Inflammatory macrophage treated with lipopolysaccharide for 4 hours (primary cell): ENCODE data around the gene ITIH3.

Experiments used
- DNase-seq: peaks from one replicate; pipeline ENCODE4 v3.0.0-alpha.2; 2020

ITIH3 gene

GRCh38 chr3:52779011-52779836 is 15.4 kb upstream of the ITIH3 start:
- peak; percentile 79 for DNase-seq

DNA sequence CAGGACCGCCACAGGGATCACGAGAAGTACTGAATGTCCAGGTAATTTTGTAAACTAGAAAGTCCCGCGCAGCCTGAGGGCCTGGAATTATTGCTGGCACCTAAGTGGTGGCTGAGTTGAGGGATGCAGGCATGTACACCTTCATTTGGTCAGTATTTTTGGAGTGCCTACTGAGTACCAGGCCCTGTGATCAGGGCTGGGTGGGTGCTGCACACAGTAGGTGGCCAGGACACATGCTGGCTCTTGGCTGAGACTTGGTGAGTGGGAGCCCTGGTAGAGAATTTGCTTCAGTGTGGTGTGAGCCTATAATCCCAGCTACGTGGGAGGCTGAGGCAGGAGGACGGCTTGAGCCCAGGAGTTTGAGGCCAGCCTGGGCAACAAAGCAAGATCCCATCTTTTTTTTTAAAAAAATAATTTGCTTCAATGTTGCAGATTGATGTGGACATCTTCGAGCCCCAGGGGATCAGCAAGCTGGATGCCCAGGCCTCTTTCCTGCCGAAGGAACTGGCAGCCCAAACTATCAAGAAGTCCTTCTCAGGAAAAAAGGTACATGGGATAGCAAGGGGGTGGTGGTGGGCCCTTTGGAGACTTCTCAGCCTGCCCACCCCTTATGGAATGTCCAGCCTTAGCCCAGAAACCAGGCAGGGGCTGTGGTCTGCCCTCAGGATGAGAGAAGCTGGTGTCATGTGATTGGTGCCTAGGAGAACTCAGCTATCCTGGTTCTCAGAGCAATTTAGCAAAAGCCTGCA is 14.6 kb upstream of the ITIH3 start:
- DNase-seq, result no peak

DNA sequence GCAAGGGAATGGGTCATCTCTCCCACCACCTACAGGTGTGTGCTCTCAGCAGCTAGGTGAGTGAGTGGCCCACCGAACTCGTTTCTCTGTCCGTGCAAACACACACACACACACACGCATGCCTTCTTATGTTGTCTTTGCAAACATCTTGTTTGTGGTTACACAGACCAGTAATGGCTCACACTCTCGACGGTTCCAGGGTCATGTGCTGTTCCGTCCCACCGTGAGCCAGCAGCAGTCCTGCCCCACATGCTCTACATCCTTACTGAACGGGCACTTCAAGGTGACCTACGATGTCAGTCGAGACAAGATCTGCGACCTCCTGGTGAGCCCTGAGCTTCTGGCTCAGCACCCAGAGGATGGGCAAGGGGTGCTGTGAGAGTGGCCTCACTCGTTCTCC is 12.9 kb upstream of the ITIH3 start:
- DNase-seq, result no peak

DNA sequence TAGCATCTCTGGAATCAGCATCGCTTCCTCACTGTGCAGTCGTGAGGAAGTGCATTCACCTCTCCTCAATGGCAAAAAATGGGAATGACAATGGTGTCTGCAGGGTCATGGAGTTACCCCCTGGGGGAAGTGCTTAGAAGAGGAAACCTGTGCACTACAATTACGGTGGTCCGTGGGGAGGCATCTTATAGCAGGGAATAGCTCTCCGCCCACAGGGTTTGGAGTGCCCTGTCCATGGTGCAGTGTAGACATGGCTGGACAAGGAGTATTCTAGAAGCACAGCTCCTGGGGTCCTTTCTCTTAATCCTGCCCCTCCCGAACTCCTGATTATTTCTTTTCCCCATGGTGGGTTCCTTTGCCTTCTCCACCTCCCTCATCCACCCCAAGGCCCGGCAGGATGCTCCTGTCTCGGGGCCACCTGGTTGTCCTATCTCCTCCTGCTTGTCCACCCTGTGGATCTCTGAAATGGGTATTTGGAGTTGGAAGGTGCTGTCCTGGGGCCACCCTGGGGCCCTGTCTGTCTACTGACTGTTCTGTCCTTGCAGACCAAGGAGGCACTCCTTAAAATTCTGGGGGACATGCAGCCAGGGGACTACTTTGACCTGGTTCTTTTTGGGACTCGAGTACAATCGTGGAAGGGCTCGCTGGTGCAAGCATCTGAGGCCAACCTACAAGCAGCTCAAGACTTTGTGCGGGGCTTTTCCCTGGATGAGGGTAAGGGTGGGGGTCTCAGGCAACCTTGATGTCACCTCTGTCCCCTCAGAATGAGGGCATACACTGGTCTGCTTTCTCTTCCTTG is 12.0 kb upstream of the ITIH3 start:
- no peak for DNase-seq

- no peak for DNase-seq
Observed at GRCh38 chr3:52783211-52783555, 11.4 kb upstream of the ITIH3 start.

DNA sequence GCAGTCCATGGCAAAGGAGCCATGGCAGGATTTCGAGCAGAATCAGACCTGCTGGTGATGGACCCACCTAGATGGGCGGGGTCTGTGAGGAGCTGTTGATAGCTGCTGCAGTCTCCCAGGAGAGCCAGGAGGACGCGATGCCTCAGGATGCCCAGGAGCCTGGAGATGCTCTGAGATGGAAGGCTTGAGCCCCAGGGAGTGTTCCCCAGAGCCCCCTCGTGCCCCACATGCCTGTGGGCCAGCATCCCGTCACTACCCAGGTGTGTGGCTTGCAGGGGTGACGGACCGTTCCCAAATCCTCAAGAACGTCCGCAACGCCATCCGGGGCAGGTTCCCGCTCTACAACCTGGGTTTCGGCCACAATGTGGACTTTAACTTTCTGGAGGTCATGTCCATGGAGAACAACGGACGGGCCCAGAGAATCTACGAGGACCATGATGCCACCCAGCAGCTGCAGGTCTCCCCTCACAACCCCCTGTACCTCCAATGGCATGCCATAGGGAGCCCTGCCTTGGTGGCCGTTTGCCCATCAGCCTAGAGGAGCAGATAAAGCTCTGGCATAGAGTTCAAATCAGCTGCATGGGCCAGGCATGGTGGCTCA is 10.5 kb upstream of the ITIH3 start:
- no peak for DNase-seq

DNA sequence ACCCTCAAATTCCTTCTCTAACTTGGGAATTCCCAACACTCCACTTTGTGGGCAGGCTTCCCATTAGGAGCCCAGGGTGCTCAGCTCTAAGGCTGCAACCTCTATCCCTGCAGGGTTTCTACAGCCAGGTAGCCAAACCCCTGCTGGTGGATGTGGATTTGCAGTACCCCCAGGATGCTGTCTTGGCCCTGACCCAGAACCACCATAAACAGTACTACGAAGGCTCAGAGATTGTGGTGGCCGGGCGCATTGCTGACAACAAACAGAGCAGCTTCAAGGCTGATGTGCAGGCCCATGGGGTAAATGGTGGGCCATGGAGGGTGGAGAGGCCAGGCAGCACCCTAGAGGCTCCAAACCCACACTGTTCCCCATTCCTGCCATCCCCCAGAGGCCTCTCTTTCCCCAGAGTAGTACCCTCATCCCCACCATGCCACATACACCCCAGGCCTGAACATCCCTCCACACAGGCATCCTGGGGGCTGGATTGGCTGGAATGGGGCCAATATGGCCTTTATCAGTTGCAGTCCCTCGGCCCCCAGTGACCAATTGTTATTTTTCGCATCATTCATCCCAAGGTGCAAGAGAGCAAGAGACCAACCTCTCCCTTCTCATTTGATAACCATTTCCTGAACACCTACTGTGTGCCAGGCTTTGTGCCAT is 9.5 kb upstream of the ITIH3 start:
- DNase-seq, result no peak

GRCh38 chr3:52786330-52787215 is 8.0 kb upstream of the ITIH3 start:
- no peak for DNase-seq

GRCh38 chr3:52787246-52787645 is 7.3 kb upstream of the ITIH3 start:
- DNase-seq, result no peak

- no peak for DNase-seq
Observed at GRCh38 chr3:52787672-52788625, 6.6 kb upstream of the ITIH3 start.

DNA sequence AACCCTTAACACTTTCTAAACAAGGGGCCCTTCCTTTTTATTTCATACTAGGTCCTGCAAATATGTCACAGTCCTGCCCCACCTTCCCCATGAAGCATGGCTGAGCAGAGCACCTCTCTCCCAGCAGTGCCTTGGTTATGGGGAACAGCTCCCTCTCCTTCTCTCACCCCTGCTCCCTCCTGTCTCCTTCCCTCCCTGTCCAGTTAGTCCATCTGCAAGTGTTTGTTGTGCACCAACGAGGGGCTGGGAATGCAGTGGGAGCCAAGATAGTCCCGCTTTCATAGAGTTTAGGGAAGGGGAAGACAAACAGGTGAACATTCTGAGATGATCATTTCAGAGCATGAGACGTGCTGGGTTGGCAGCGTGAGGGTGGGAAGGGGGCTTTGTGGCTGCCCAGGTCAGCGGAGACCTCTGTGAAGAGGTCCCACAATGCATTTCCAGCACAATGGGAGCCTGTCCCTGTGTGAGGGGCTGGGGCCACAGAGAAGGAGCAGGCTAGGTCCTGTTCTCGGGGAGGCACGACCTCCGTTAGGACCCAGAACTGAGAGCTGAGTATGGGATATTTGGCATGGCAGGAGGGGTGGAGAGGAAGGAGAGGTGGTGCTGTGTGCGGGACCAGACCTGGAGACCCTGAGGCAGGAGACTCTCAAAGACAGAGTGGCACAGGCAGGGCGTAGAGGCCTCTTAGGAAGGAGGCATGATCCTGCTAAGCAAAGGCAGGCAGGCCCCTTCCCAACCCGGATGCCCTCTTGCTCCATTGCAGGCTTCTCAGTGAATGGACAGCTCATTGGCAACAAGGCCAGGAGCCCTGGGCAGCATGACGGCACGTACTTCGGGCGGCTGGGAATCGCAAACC is 5.5 kb upstream of the ITIH3 start:
- DNase-seq, result no peak

GRCh38 chr3:52789746-52790040 is 4.9 kb upstream of the ITIH3 start:
- DNase-seq, result no peak

- DNase-seq, result no peak
Observed at GRCh38 chr3:52790337-52790736, 4.3 kb upstream of the ITIH3 start.

DNA sequence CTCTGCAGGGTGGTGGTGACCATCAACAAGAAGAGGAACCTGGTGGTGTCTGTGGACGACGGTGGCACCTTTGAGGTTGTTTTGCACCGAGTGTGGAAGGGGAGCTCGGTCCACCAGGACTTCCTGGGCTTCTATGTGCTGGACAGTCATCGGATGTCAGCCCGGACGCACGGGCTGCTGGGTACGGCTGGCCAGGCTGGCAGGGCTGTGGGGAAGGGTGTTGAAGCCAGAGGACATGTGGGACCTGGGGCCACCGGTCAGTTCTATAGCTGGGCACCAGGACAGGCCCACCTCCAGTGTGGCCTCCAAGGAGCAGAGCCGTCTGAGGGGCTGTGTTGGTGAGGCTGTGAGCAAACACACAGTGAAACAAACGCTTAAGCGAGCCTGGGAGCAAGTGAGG is 3.9 kb upstream of the ITIH3 start:
- DNase-seq, result no peak

DNA sequence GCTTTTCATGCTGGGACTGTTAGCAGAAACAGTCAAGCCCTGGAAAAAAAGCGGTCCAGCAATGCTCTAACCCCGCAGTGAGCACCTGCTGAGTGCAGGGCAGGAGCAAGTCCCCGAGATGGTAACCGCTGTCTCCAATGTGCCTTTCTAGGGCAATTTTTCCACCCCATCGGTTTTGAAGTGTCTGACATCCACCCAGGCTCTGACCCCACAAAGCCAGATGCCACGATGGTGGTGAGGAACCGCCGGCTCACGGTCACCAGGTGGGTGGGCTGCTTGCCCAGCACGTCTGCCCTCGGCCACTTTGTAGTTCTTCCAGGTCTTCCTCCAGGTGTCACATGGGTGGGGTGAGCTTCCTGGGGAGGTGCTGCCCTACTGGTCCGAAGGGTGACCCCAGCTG is 3.2 kb upstream of the ITIH3 start:
- no peak for DNase-seq

DNA sequence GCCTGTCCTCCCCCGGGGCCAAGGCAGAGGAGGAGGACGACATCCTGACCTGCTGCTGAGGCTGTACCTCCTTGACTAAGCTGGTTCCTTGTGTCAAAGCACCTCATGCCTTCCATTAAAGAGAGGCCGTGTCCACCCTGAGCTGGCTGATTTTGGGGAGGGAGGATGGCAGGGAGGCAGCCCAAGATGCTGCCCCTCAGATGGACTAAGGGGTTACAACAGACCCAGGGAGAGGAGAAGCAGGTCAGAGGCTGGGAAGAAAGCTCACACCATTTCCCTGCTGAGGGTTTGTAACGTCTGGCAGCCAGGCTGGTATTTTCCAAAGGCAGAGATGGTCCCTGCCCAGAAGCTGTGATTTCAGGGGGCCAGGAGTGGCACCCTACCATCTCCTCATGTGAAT is 2.7 kb upstream of the ITIH3 start:
- DNase-seq, result no peak

DNA sequence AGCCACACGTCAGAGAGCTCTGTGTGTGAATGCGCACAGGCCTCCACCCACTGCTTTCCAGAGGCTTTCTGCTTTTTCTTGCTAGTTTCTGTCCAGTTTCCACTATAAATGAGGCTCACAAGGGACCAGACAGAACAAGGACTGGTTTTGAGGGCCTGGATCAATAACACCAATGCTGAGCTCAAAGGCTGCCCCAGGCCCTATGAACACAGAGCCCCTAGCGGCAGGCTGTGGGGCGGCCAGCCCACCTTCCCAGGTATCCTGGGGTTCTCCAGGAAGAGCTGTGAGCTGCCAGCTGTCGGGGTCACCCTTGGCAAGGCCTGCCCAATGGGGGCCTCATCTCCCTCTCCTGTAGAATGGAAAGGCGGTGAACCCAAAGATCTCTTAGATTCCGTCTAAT is 2.2 kb upstream of the ITIH3 start:
- no peak for DNase-seq

DNA sequence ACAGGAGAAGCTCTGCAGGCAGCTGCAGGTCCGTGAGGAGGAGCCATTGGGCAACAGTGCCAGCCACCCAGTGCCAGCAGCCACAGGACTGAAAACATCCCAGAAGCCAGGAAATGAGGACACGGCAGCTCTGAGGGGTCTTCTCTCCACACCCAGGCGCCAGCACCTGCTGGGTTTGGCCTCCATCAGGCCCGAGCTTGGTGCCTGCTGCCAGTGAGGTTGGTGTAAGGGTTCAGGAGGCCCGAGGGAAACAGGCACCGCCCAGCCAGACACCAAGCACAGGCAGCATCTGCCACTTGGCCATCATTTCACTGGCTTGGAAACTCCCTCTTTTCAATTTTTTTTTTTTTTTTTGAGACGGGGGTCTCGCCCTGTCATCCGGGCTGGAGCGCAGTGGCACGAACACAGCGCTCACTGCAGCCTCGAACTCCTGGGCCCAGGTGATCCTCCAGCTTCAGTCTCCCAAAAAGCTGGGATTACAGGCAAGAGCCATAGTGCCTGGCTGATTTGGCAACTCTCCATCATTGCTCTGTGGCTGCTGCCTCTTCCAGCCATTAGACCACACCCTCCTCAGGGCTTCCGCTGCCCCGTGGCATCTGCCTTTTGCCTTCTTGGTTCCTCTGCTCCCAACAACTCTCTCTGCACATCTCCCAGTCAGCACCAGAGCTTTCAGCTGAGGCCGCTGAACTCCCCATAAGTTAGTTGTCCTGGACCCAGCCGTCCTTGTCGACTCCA is 1.5 kb upstream of the ITIH3 start:
- DNase-seq, result no peak
